Measurements from ENCODE around the gene PCYT1B. TPM values are rescaled to one million over a fixed set of nuclear protein-coding genes. Genes with fewer than 3 reads are reported as not detected.

PCYT1B gene
- total RNA-seq, 2 experiments from 2014 or later: not detected

DNA sequence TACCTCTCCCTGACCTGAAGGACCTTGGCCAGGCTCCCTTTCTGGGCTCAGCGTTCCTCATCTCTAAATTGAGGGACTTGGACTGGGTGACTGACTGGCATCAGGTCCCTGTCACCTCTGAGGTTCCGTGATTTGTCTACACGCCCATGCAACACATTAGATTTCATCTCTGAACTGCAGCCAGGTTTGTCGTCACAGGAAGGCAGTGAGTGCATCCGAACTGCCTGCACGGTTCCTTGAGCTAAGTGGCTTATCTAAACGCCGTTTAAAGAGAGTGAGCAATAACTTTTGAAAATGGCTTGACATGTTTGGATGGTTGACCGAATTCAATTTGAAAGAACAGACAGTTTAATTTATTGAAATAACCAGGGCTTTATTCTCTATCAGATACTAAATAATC, 70.1 kb downstream of the PCYT1B start:
- H3K27ac Mint-ChIP-seq: no peak overlapping the region
- POLR2A ChIA-PET: no interaction called here

GRCh38 chrX:24575496-24575895, 71.7 kb downstream of the PCYT1B start:
- Histone ChIP-seq H3K4me1 (ENCODE audit: insufficient read depth, low read length) (no peaks in the 10 kb centered on the region), H3K36me3 (ENCODE audit: insufficient read depth, low read length) (no peaks in the 10 kb centered on the region), H3K27ac (ENCODE audit: low read depth in 1 of 2, low read length in 2 of 2) (no peak overlapping the region), H3K9me3 (ENCODE audit: control insufficient read depth in 1 of 2, insufficient read depth in 1 of 2, low read length in 2 of 2) (no peaks in the 10 kb centered on the region), H3K4me3 (ENCODE audit: low read length) (no peak overlapping the region), H3K27me3 (ENCODE audit: control insufficient read depth in 1 of 2, insufficient read depth in 2 of 2, low read length in 2 of 2) (no peaks in the 10 kb centered on the region)
- no peak for DNase-seq
- H3K36me3 Mint-ChIP-seq (ENCODE audit: low read depth): no peaks in the 10 kb centered on the region
- H3K27me3 Mint-ChIP-seq: no peaks in the 10 kb centered on the region
- H3K4me1 Mint-ChIP-seq (ENCODE audit: low read depth): no peaks in the 10 kb centered on the region
- H3K9me3 Mint-ChIP-seq: no peaks in the 10 kb centered on the region
- H3K27ac Mint-ChIP-seq: no peak overlapping the region
- ChIA-PET POLR2A (no interaction called here), CTCF (no interaction called here)
- ATAC-seq (ENCODE audit: poor library complexity): no peak
- no peak for TF ChIP-seq CTCF (IDR thresholded peaks at IDR 0.05)
- intact Hi-C loops (cut with DNase I, micrococcal nuclease): no loop called here
- H3K4me3 Mint-ChIP-seq: no peak overlapping the region

More for the DNA sequence above, 70.1 kb downstream of the PCYT1B start:
- ATAC-seq (ENCODE audit: poor library complexity) (no peak), DNase-seq (no peak)
- intact Hi-C loops (cut with DNase I, micrococcal nuclease): no loop called here
- Histone ChIP-seq H3K27ac (ENCODE audit: low read depth in 1 of 2, low read length in 2 of 2) (no peak overlapping the region), H3K4me3 (ENCODE audit: low read length) (no peak overlapping the region), H3K4me1 (ENCODE audit: insufficient read depth, low read length) (no peaks in the 10 kb centered on the region), H3K36me3 (ENCODE audit: insufficient read depth, low read length) (no peaks in the 10 kb centered on the region), H3K27me3 (ENCODE audit: control insufficient read depth in 1 of 2, insufficient read depth in 2 of 2, low read length in 2 of 2) (no peaks in the 10 kb centered on the region), H3K9me3 (ENCODE audit: control insufficient read depth in 1 of 2, insufficient read depth in 1 of 2, low read length in 2 of 2) (no peaks in the 10 kb centered on the region)
- no peak for TF ChIP-seq CTCF (IDR thresholded peaks at IDR 0.05)
- Mint-ChIP-seq H3K9me3 (no peaks in the 10 kb centered on the region), H3K27me3 (no peaks in the 10 kb centered on the region), H3K4me1 (ENCODE audit: low read depth) (no peaks in the 10 kb centered on the region), H3K4me3 (no peak overlapping the region), H3K36me3 (ENCODE audit: low read depth) (no peaks in the 10 kb centered on the region)
- CTCF ChIA-PET: no interaction called here

DNA sequence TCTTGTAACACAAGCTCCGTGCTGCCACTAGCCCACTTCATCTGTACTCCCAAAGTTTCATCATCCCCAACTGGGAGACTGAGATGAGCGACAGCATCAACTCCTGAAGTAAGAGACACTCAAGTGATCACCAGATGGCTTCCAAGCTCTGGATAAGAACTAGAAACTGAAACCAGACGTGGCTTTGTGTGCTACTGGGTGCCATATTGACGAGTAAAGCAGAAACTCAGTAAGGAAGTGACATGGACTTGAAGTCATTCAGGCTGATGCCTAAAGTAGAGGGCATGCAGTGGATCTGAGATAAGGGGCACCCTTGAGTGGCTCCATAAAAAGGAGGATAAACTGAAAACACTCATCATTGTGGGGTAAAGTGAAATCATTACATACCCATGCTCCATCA, 72.4 kb downstream of the PCYT1B start:
- Histone ChIP-seq H3K9me3 (ENCODE audit: control insufficient read depth in 1 of 2, insufficient read depth in 1 of 2, low read length in 2 of 2) (no peaks in the 10 kb centered on the region), H3K27ac (ENCODE audit: low read depth in 1 of 2, low read length in 2 of 2) (no peak overlapping the region), H3K27me3 (ENCODE audit: control insufficient read depth in 1 of 2, insufficient read depth in 2 of 2, low read length in 2 of 2) (no peaks in the 10 kb centered on the region), H3K36me3 (ENCODE audit: insufficient read depth, low read length) (no peaks in the 10 kb centered on the region), H3K4me3 (ENCODE audit: low read length) (no peak overlapping the region), H3K4me1 (ENCODE audit: insufficient read depth, low read length) (no peaks in the 10 kb centered on the region)
- intact Hi-C loops (cut with DNase I, micrococcal nuclease): no loop called here
- no peak overlapping the region for H3K4me3 Mint-ChIP-seq
- DNase-seq (no peak), ATAC-seq (ENCODE audit: poor library complexity) (no peak)
- H3K9me3 Mint-ChIP-seq: no peaks in the 10 kb centered on the region
- no peaks in the 10 kb centered on the region for H3K27me3 Mint-ChIP-seq
- POLR2A ChIA-PET: no interaction called here
- no peak for TF ChIP-seq CTCF (IDR thresholded peaks at IDR 0.05)
- H3K36me3 Mint-ChIP-seq (ENCODE audit: low read depth): no peaks in the 10 kb centered on the region
- no peak overlapping the region for H3K27ac Mint-ChIP-seq
- CTCF ChIA-PET: interaction anchor here (0.6 kb wide), 1 partner anchor 899 kb away, joined by 3 read pairs; no protein-coding TSS in a partner anchor
- H3K4me1 Mint-ChIP-seq (ENCODE audit: low read depth): no peaks in the 10 kb centered on the region
